NCI-H748 (cell line): ENCODE data around the gene ABTB2.
A peak's percentile ranks its signal among the peaks of the same experiment; 100 is the strongest.

Source experiments
- DNase-seq: peaks from one replicate; lab custom pipeline; 2025; ENCODE audit not compliant: unreplicated experiment; lab: John Stamatoyannopoulos, UW

The ABTB2 gene

DNA sequence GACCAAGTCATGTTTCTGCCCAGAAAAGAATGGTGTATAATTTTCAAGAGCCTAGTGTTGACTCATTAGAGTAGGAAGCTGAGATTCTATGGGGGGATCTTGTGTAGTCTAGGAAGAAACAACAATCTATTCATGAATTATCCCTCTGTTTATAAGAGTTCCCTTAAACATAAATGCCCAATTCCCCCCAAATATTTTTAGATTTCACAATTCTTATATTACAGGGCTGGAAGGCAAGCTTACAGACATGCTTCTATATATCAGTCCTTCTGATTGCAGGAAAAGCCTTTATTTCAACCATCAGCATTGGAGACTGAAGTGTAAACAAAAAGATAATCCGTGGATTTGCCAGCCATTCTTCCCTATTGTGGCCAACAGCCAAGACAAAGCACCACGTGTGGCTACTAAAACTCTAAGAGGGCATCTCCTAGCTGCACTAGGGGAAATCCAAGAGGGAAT is 181.0 kb downstream of the ABTB2 start:
- peak; percentile 35 for DNase-seq

- no peak for DNase-seq
These were observed 182.4 kb downstream of the ABTB2 start for GRCh38 chr11:34175284-34176019.

DNA sequence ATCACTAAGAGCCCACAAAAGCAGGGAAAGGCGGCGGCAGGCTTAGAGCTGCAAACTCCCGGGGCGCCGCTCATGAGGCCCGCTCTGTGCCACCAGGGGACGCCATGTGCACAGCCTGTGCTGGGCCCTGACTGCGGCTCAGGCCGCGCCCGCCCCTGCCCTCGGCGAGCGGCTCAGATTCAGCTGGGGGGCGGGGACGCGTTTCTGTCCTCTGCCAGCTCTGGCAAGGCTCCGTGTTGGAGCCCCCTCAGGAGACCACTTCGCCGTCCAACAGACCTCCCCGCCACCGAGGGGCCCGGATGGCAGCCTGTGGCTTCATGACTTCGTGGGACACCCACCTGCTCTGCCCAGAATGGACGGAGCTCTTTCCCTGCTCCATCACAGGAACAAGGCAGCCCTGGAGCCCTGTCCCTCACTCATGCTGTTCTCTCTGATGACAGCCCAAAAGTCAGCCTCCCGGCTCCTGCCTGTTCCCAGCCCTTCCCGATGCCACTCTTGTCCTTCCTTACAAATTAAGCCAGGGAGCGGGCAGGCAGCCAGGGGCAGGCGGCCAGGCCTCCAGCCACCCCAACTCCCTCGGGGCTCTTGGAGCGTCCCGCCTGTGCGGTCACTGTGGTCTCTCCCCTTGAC is 183.3 kb downstream of the ABTB2 start:
- peak; percentile 80 for DNase-seq

GRCh38 chr11:34173050-34173449 is 184.8 kb downstream of the ABTB2 start:
- DNase-seq = no peak

DNA sequence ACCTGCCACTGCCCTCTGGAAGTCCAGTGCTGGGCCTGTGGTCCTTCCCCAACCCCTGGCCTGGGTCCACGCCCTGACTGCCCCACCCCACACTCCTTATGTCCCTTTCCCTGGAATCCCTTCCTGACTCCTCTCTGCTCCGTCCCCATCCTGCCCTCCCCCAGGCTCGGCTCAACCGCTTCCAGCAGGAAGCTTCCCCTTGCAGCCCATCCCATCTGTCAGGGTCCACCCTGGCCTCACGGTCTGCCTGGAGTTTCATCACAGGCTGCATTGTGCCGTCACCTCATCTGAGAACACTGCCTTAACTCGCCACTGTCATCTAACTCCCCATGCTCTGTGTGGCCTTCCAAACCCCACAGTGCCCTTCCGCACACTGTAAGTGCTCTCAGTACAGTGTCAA is 188.1 kb downstream of the ABTB2 start:
- no peak for DNase-seq

- no peak for DNase-seq
These were observed 189.0 kb downstream of the ABTB2 start for GRCh38 chr11:34168642-34169420.

- no peak for DNase-seq
These were observed 189.8 kb downstream of the ABTB2 start for GRCh38 chr11:34167961-34168360.

DNA sequence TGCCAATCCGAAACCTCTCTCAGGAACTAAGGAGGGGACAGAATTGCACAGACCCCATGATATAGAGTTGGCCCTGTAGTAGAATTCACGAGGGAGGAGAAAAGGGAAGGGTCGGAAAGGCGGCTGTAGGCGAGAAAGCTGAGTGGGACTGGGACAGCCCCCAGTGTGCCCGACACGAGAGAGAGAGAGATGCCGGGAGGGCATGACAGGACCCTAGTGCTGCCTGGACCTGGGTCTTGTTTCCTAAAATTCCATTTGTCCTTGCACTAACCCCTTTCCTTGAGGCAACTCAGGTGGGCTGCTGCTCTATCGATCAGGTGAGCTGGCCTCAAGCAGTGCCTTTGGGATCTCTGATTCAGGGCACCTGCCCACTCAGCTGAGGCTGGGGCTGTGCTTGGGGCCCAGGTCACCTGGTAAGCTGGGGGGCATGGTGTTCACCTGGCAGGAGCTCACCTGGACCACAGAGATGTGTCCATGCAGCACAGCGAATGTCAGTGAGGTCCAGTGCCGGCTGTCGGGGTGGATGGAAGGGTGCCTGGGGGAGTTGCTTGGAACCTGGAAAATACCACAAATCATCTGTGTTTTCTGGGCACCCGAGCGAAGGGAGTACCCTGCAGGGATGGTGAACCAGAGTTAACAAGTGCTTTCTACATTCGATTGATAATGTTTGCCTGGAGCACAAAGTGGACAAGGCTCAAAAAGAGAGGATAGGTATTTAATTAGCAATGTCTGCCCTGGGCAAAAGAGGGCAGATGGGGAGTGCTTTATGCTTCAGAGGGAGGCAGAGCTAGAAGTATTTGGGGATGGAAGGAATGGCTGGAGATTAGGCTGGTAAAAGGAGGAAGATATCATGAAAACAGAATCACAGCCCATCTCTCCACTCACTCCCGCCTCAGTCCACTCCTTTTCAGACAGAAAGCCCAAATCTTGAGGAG is 190.7 kb downstream of the ABTB2 start:
- DNase-seq = no peak

DNA sequence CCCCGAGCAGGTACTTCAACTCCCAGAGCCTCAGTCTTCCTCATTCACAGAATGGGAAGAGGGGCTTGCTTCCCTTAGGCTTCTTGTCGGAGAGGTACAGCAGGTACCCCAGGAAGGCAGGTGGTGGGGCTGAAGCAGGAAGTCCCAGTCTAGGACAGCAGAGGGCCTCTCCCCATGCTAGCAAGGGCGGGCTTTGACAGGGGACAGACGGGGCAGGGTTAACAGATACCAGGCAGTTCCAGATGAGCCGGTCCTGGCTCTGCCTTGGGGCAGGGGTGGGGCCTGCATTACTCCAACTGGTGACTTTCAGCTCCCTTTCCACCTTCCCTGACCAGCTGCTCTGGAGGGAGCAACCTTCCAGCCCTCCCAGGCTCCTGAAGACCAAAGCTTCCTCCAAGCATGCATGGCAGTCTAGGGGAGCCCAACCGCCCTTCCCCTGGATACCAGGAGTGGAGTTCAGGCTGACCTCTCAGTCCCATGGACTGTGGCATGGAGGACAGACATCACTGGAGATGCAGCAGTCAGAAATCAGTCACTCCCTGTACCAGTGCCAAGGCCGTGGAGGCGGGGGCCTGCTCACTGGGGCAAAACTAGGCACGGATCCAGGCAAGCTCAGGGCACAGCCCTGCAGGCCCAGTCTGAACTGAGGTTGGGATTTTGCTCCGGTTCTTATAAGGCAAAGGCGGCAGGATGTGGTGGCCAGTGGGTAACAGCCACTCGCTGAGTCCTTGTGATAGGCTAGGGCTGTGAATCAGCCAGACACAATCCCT is 191.8 kb downstream of the ABTB2 start:
- DNase-seq = no peak

DNA sequence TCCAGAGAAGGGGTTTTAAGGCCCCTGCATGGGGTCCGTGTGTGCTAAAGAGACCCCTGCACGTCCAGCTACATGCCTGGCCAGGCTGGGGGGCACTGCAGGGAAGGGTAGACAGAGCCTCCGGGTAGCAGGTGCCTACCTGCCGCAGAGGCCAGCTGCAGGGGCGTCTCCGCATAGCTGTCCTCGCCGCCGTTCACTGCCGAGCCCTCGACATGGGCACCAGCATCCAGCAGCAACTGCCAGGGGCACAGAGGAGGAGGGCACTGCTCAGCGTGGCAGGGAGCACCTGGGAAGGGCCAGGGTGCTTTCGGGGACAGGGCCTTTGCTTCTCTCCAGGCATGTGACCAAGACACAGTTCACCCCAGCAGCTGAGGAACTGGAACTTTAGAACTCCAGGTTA is 192.7 kb downstream of the ABTB2 start:
- DNase-seq = no peak

- DNase-seq = no peak
These were observed 195.0 kb downstream of the ABTB2 start for GRCh38 chr11:34162856-34163255.

DNA sequence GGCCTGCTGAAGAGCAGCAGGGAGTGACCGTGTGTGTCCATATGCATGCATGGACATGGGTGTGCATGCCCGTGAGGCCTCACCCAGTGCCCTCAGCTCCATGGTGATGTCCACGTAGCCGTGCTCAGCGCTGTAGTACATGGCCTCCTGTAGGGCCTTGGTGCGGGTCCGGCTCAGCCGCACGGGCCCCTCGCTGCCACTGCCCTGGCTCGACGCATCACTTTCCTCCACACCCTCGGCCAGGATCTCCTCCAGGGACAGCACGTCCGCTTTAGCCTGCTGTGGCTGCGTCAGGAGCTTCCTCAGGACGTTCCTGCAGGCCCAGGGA is 195.4 kb downstream of the ABTB2 start:
- DNase-seq = no peak

- DNase-seq = no peak
These were observed 195.9 kb downstream of the ABTB2 start for GRCh38 chr11:34161812-34162492.

DNA sequence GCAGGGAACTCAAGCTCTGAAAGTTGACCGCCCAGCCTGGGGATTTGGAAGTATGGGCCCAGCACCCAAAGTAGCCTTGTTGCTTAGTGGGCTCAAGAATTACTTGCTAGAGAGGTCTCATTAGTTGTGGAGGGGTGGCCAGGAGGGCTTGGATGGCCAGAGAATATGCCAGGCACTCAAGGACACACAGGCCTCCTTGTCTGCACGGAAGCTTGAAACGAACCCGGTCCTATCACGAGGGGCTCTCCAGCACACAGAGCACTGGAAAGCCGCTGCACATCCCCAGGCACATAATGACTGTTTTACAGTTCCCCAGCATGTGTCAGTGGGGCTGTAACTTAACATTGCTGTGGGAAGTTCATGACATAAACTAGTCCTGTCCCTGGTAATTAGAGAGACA is 196.4 kb downstream of the ABTB2 start:
- DNase-seq = no peak

DNA sequence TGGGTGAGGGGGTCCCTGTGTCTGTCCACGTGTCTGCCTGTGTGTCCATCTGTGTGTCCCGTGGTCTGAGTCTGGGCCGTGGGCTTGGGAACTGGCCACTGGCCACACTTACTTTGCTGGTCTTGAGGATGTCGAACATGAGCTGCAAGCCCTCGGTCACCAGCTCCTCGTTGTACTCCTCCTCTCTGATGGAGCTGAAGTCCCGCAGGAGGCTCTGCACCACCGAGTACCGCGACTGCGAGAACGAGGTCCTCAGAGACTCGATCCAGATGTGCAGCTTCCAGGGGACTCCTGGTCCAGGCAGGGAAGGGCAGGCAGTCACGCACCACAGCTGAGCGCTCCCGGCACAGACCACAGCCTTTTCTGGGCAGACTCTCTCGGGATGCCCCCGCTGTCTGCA is 197.0 kb downstream of the ABTB2 start:
- DNase-seq = no peak

DNA sequence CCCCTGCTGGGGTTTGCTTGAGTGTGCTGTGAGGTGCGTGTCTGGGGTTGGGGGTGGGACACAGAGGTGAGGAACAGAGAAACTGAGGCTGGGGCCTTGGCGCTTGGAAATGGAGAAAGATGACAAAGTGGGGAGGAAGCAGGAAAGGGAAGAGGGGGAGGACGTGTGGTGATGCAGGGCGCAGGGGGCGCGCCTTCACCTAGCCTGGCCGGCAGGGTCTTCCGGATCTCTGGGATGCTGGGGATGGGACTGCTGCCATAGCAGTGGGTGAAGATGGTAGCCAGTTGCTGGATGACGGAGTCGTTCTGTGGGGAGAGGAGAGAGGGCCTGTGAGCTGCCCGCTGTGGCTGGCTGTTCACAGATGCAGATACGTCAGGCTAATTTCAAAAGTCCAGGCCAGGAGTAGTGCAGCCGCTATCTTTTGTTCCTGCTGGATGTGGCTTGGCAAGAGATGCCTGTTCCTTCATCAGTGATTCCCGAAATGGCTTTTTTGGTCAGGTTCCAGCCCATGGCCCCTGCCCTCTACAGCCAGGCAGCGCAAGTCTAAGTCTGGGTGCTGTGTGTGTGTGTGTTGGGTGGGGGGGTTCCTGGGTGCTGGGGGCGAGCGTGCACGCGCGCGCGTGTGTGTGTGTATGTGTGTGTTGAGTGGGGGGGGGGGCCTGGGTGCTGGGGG is 197.6 kb downstream of the ABTB2 start:
- DNase-seq = no peak

GRCh38 chr11:34158661-34159060 is 199.1 kb downstream of the ABTB2 start:
- no peak for DNase-seq

GRCh38 chr11:34157163-34157562 is 200.6 kb downstream of the ABTB2 start:
- no peak for DNase-seq

GRCh38 chr11:34155757-34156062 is 202.1 kb downstream of the ABTB2 start:
- DNase-seq = no peak
